ENCODE data around the gene SMG1.
"Not testable (repeated sequence)": the region's sequence is repeated elsewhere in the genome, so short reads cannot be mapped to it uniquely, and the experiment has no call there.

SMG1 gene

GRCh38 chr16:18777664-18778063 lies 148.5 kb downstream of the SMG1 start:
- H3K27me3 ChIP-seq (ENCODE audit: low read depth, low read length); H3K4me3 ChIP-seq (ENCODE audit: low read depth in 1 of 2, low read length in 2 of 2); H3K9me3 ChIP-seq (ENCODE audit: control insufficient read depth in 1 of 2, low read length in 2 of 2); H3K4me1 ChIP-seq (ENCODE audit: control insufficient read depth in 1 of 2, insufficient read depth in 2 of 2, low read length in 2 of 2); H3K36me3 ChIP-seq (ENCODE audit: control insufficient read depth in 1 of 2, insufficient read depth in 2 of 2, low read length in 2 of 2); H3K27ac ChIP-seq (ENCODE audit: low read length): not testable (repeated sequence)

GRCh38 chr16:18776334-18776733 lies 149.9 kb downstream of the SMG1 start:
- not testable (repeated sequence) for H3K9me3 ChIP-seq (ENCODE audit: control insufficient read depth in 1 of 2, low read length in 2 of 2); H3K4me1 ChIP-seq (ENCODE audit: control insufficient read depth in 1 of 2, insufficient read depth in 2 of 2, low read length in 2 of 2); H3K36me3 ChIP-seq (ENCODE audit: control insufficient read depth in 1 of 2, insufficient read depth in 2 of 2, low read length in 2 of 2)

GRCh38 chr16:18774651-18775050 lies 151.6 kb downstream of the SMG1 start:
- not testable (repeated sequence) for H3K4me3 ChIP-seq (ENCODE audit: low read depth in 1 of 2, low read length in 2 of 2); H3K36me3 ChIP-seq (ENCODE audit: control insufficient read depth in 1 of 2, insufficient read depth in 2 of 2, low read length in 2 of 2); H3K4me1 ChIP-seq (ENCODE audit: control insufficient read depth in 1 of 2, insufficient read depth in 2 of 2, low read length in 2 of 2); H3K9me3 ChIP-seq (ENCODE audit: control insufficient read depth in 1 of 2, low read length in 2 of 2); H3K27me3 ChIP-seq (ENCODE audit: low read depth, low read length); H3K27ac ChIP-seq (ENCODE audit: low read length)

More at GRCh38 chr16:18776334-18776733, 149.9 kb downstream of the SMG1 start:
- not testable (repeated sequence) for H3K27me3 ChIP-seq (ENCODE audit: low read depth, low read length); H3K27ac ChIP-seq (ENCODE audit: low read length); H3K4me3 ChIP-seq (ENCODE audit: low read depth in 1 of 2, low read length in 2 of 2)

- not testable (repeated sequence) for H3K4me3 ChIP-seq (ENCODE audit: low read depth in 1 of 2, low read length in 2 of 2); H3K27me3 ChIP-seq (ENCODE audit: low read depth, low read length); H3K27ac ChIP-seq (ENCODE audit: low read length); H3K36me3 ChIP-seq (ENCODE audit: control insufficient read depth in 1 of 2, insufficient read depth in 2 of 2, low read length in 2 of 2); H3K4me1 ChIP-seq (ENCODE audit: control insufficient read depth in 1 of 2, insufficient read depth in 2 of 2, low read length in 2 of 2); H3K9me3 ChIP-seq (ENCODE audit: control insufficient read depth in 1 of 2, low read length in 2 of 2)
These were observed 154.0 kb downstream of the SMG1 start for GRCh38 chr16:18772171-18772570.

GRCh38 chr16:18770336-18770962 lies 155.8 kb downstream of the SMG1 start:
- H3K4me1 ChIP-seq (ENCODE audit: control insufficient read depth in 1 of 2, insufficient read depth in 2 of 2, low read length in 2 of 2); H3K4me3 ChIP-seq (ENCODE audit: low read depth in 1 of 2, low read length in 2 of 2); H3K27ac ChIP-seq (ENCODE audit: low read length); H3K27me3 ChIP-seq (ENCODE audit: low read depth, low read length); H3K9me3 ChIP-seq (ENCODE audit: control insufficient read depth in 1 of 2, low read length in 2 of 2); H3K36me3 ChIP-seq (ENCODE audit: control insufficient read depth in 1 of 2, insufficient read depth in 2 of 2, low read length in 2 of 2): not testable (repeated sequence)

- not testable (repeated sequence) for H3K36me3 ChIP-seq (ENCODE audit: control insufficient read depth in 1 of 2, insufficient read depth in 2 of 2, low read length in 2 of 2); H3K27me3 ChIP-seq (ENCODE audit: low read depth, low read length); H3K4me1 ChIP-seq (ENCODE audit: control insufficient read depth in 1 of 2, insufficient read depth in 2 of 2, low read length in 2 of 2); H3K4me3 ChIP-seq (ENCODE audit: low read depth in 1 of 2, low read length in 2 of 2); H3K9me3 ChIP-seq (ENCODE audit: control insufficient read depth in 1 of 2, low read length in 2 of 2); H3K27ac ChIP-seq (ENCODE audit: low read length)
These were observed 159.0 kb downstream of the SMG1 start for GRCh38 chr16:18767217-18767616.

GRCh38 chr16:18762713-18763112 lies 163.5 kb downstream of the SMG1 start:
- not testable (repeated sequence) for H3K9me3 ChIP-seq (ENCODE audit: control insufficient read depth in 1 of 2, low read length in 2 of 2); H3K27ac ChIP-seq (ENCODE audit: low read length); H3K27me3 ChIP-seq (ENCODE audit: low read depth, low read length); H3K36me3 ChIP-seq (ENCODE audit: control insufficient read depth in 1 of 2, insufficient read depth in 2 of 2, low read length in 2 of 2); H3K4me3 ChIP-seq (ENCODE audit: low read depth in 1 of 2, low read length in 2 of 2); H3K4me1 ChIP-seq (ENCODE audit: control insufficient read depth in 1 of 2, insufficient read depth in 2 of 2, low read length in 2 of 2)

- H3K36me3 ChIP-seq (ENCODE audit: control insufficient read depth in 1 of 2, insufficient read depth in 2 of 2, low read length in 2 of 2); H3K27me3 ChIP-seq (ENCODE audit: low read depth, low read length); H3K4me3 ChIP-seq (ENCODE audit: low read depth in 1 of 2, low read length in 2 of 2); H3K27ac ChIP-seq (ENCODE audit: low read length); H3K4me1 ChIP-seq (ENCODE audit: control insufficient read depth in 1 of 2, insufficient read depth in 2 of 2, low read length in 2 of 2); H3K9me3 ChIP-seq (ENCODE audit: control insufficient read depth in 1 of 2, low read length in 2 of 2): not testable (repeated sequence)
These were observed 166.3 kb downstream of the SMG1 start for GRCh38 chr16:18759598-18760520.

- H3K4me3 ChIP-seq (ENCODE audit: low read depth in 1 of 2, low read length in 2 of 2); H3K27ac ChIP-seq (ENCODE audit: low read length); H3K27me3 ChIP-seq (ENCODE audit: low read depth, low read length); H3K36me3 ChIP-seq (ENCODE audit: control insufficient read depth in 1 of 2, insufficient read depth in 2 of 2, low read length in 2 of 2); H3K4me1 ChIP-seq (ENCODE audit: control insufficient read depth in 1 of 2, insufficient read depth in 2 of 2, low read length in 2 of 2); H3K9me3 ChIP-seq (ENCODE audit: control insufficient read depth in 1 of 2, low read length in 2 of 2): not testable (repeated sequence)
These were observed 168.1 kb downstream of the SMG1 start for GRCh38 chr16:18757960-18758660.

GRCh38 chr16:18756639-18757038 lies 169.6 kb downstream of the SMG1 start:
- not testable (repeated sequence) for H3K36me3 ChIP-seq (ENCODE audit: control insufficient read depth in 1 of 2, insufficient read depth in 2 of 2, low read length in 2 of 2); H3K4me3 ChIP-seq (ENCODE audit: low read depth in 1 of 2, low read length in 2 of 2); H3K27me3 ChIP-seq (ENCODE audit: low read depth, low read length); H3K9me3 ChIP-seq (ENCODE audit: control insufficient read depth in 1 of 2, low read length in 2 of 2); H3K4me1 ChIP-seq (ENCODE audit: control insufficient read depth in 1 of 2, insufficient read depth in 2 of 2, low read length in 2 of 2); H3K27ac ChIP-seq (ENCODE audit: low read length)

All from muscle layer of duodenum (tissue), 2 donors.